Esophagus squamous epithelium (tissue), 5 donors: ENCODE measurements around the gene SSR4. TPM values are rescaled to one million over a fixed set of nuclear protein-coding genes. Genes with fewer than 3 reads are reported as not detected.

ENCODE experiments used
- DNase-seq: peaks from one replicate; lab custom pipeline; 2025; lab: John Stamatoyannopoulos, UW
- H3K27ac ChIP-seq, 4 donors: fragments of 200-600 bp; sonication (generic); one replicate each; pipeline ENCODE4 v1.5.1; 2016 to 2019; ENCODE audit warnings: mild to moderate bottlenecking in 1 of 4
- H3K27me3 ChIP-seq, 4 donors: fragments of 200-600 bp; sonication (generic); 1 replicate in 3 of 4; 2 replicates in 1 of 4; pipeline versions ENCODE4 v1.5.1 to v1.6.0; 2017 to 2021; ENCODE audit warnings: antibody characterized with exemption in 1 of 4
- H3K36me3 ChIP-seq, 3 donors: fragments of 200-600 bp; sonication (generic); one replicate each; pipeline ENCODE4 v1.5.1; 2016 to 2019
- H3K4me1 ChIP-seq, 3 donors: fragments of 200-600 bp; sonication (generic); one replicate each; pipeline ENCODE4 v1.5.1; 2017 to 2019
- H3K4me3 ChIP-seq, 4 donors: fragments of 200-600 bp; sonication (generic); 1 replicate in 3 of 4; 2 replicates in 1 of 4; pipeline ENCODE4 v1.5.1; 2016 to 2019; ENCODE audit warnings: mild to moderate bottlenecking in 2 of 4, moderate library complexity in 1 of 4
- H3K9me3 ChIP-seq, 3 donors: fragments of 200-600 bp; sonication (generic); one replicate each; pipeline ENCODE4 v1.5.1; 2016 to 2019
- POLR2A ChIP-seq, 4 donors: fragments of 450-650 bp; IDR thresholded peaks; one replicate each; pipeline ENCODE4 v1.6.1; 2017; ENCODE audit warnings: antibody characterized with exemption in 4 of 4, mild to moderate bottlenecking in 4 of 4, moderate library complexity in 3 of 4
- WGBS, 2 donors: methylation state at CpG; one replicate each; pipeline ENCODE4 v1.1.5; 2018; 5-methylcytosine and 5-hydroxymethylcytosine counted together
- intact Hi-C: fragments of 100-400 bp; cut with DNase I; formaldehyde crosslinking; loops from one replicate; pipeline ENCODE4 v1.15.0; 2022
- total RNA-seq, 4 donors: library from RNA; depleted of rRNA; stranded (reverse); fragments of >200 nt; gene quantifications; one replicate each; pipeline ENCODE4 v1.1.0, GENCODE V29; 2016
- TF ChIP-seq, protein P1 (sequence below), 6 experiments: fragments of 450-650 bp in 4 of 6; fragments of 200-600 bp in 2 of 6; sonication (generic) in 2 of 6; IDR thresholded peaks; one replicate each; pipeline ENCODE4 v1.5.1; 2016 to 2019; ENCODE audit warnings: antibody characterized with exemption in 6 of 6, mild to moderate bottlenecking in 4 of 6, moderate library complexity in 4 of 6
- donor health status: DM: yes; HTN: yes; CAD: no.

Gene SSR4
- total RNA-seq, 4 donors from 2014 or later = 131 to 257 (median 159) TPM

DNA sequence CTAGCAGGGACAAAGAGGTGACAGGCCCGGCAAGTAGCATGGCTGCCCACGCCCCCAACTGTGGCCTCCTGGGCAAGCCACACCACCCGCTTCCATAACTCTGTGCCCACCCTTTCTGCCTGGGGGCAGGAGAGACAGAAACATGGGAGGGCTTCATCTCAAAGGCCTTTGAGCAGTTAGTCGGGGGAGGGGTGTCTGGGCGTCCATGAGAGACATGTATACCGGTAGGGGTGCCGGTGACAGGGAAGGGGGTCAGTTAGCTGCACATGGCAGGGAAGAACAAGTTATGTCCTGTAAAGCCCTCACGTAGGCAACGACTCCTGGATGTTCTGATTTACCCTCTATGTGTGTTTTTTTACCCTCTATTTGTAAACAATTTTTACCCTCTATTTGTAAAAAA, 26.6 kb downstream of the SSR4 start:
- Histone ChIP-seq H3K36me3 (no peaks in the 10 kb centered on the region), H3K27ac (no peak overlapping the region), H3K9me3 (no peaks in the 10 kb centered on the region), H3K27me3 (peaks cover 0 to 8% (median 2%) of the 10 kb centered on the region in 4 donors), H3K4me1 (peaks cover 0 to 14% (median 0%) of the 10 kb centered on the region in 3 donors), H3K4me3 (no peak overlapping the region)
- TF ChIP-seq POLR2A (IDR thresholded peaks at IDR 0.05) = no peak
- TF ChIP-seq, protein P1, sequence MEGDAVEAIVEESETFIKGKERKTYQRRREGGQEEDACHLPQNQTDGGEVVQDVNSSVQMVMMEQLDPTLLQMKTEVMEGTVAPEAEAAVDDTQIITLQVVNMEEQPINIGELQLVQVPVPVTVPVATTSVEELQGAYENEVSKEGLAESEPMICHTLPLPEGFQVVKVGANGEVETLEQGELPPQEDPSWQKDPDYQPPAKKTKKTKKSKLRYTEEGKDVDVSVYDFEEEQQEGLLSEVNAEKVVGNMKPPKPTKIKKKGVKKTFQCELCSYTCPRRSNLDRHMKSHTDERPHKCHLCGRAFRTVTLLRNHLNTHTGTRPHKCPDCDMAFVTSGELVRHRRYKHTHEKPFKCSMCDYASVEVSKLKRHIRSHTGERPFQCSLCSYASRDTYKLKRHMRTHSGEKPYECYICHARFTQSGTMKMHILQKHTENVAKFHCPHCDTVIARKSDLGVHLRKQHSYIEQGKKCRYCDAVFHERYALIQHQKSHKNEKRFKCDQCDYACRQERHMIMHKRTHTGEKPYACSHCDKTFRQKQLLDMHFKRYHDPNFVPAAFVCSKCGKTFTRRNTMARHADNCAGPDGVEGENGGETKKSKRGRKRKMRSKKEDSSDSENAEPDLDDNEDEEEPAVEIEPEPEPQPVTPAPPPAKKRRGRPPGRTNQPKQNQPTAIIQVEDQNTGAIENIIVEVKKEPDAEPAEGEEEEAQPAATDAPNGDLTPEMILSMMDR (IDR thresholded peaks at IDR 0.05) = no peak
- DNase-seq = no peak
- intact Hi-C loops = no loop called here
- WGBS, 2 donors = 80 to 87% methylated on average over 3 to 5 of the region's 9 CpGs

DNA sequence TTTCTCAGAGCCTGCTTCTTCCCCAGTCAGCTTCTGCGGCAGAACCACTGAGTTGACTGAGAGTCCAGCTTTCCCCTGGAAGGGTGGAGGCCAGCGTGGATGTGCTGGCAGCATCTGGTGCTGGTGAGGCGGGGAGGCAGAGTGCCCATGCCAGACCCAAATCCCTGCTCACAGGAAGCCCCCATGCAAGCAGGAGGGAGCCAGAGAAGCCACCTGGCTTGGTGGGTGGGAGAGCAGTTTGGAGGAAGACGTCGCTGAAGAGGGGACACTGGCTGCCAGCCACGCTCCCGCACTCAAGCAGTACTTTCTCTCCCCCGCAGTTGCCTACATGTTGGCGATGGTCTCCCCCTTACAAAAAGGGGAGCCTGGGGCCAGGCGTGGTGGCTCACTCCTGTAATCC, 29.9 kb downstream of the SSR4 start:
- DNase-seq = no peak
- peaks cover 0 to 30% (median 2%) of the 10 kb centered on the region in 4 donors for H3K27me3 ChIP-seq
- no peaks in the 10 kb centered on the region for H3K9me3 ChIP-seq
- no peak overlapping the region for H3K4me3 ChIP-seq
- no peak for TF ChIP-seq POLR2A (IDR thresholded peaks at IDR 0.05)
- TF ChIP-seq, protein P1 (IDR thresholded peaks at IDR 0.05) = no peak
- H3K36me3 ChIP-seq = no peaks in the 10 kb centered on the region
- intact Hi-C loops = no loop called here
- H3K4me1 ChIP-seq = peaks cover 0 to 15% (median 0%) of the 10 kb centered on the region in 3 donors
- WGBS, 2 donors = 82 to 97% methylated on average over 2 to 7 of the region's 10 CpGs
- no peak overlapping the region for H3K27ac ChIP-seq

DNA sequence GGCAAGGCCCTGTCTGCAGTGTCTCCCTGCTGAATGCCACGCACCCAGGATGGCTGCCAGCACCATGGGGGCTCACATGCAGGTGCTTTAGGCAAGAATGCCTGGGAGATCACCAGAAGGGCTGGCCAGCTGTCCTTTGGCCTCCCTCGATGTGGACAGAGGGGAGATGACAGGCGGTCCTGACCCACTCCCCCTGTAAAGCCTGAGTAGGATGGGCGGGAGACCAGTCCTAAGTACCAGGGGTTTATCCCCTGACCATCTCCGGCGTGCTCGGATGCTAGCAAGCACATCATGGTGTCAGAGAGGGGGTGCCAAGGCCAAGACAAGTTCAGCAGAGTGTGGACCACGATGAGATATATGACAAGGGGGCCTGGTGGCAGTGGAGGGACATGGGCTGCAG, 30.6 kb downstream of the SSR4 start:
- Histone ChIP-seq H3K36me3 (no peaks in the 10 kb centered on the region), H3K27me3 (peaks cover 0 to 31% (median 5%) of the 10 kb centered on the region in 4 donors), H3K9me3 (no peaks in the 10 kb centered on the region), H3K4me3 (no peak overlapping the region), H3K27ac (no peak overlapping the region), H3K4me1 (peaks cover 0 to 19% (median 4%) of the 10 kb centered on the region in 3 donors)
- TF ChIP-seq, protein P1 (IDR thresholded peaks at IDR 0.05) = no peak
- DNase-seq = no peak
- 49 to 64% methylated on average over 2 to 5 of the region's 8 CpGs for WGBS, 2 donors
- intact Hi-C loops = no loop called here

DNA sequence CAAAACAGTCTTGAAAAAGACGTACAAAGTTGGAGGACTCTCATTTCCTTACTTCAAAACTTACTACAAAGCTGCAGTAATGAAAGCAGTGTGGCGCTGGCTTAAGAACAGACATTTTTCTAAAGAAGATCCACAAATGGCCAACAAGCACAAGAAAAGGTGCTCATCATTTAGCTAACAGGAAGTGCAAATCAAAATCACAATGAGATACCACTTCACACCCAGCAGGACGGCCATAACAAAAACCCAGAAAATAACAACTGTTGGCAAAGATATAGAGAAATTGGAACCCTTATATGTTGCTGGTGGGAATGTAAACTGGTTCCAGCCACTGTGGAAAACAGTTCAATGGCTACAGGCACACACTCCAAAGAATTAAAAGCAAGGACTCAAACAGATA, 32.5 kb downstream of the SSR4 start:
- intact Hi-C loops = no loop called here
- Histone ChIP-seq H3K27ac (no peak overlapping the region), H3K9me3 (no peaks in the 10 kb centered on the region), H3K4me3 (no peak overlapping the region), H3K4me1 (peaks cover 0 to 22% (median 4%) of the 10 kb centered on the region in 3 donors), H3K36me3 (no peaks in the 10 kb centered on the region), H3K27me3 (peaks cover 0 to 48% (median 5%) of the 10 kb centered on the region in 4 donors)
- 58 to 77% methylated on average over 3 of the region's 3 CpGs for WGBS, 2 donors
- no peak for TF ChIP-seq POLR2A (IDR thresholded peaks at IDR 0.05)
- TF ChIP-seq, protein P1 (IDR thresholded peaks at IDR 0.05) = no peak
- DNase-seq = no peak

DNA sequence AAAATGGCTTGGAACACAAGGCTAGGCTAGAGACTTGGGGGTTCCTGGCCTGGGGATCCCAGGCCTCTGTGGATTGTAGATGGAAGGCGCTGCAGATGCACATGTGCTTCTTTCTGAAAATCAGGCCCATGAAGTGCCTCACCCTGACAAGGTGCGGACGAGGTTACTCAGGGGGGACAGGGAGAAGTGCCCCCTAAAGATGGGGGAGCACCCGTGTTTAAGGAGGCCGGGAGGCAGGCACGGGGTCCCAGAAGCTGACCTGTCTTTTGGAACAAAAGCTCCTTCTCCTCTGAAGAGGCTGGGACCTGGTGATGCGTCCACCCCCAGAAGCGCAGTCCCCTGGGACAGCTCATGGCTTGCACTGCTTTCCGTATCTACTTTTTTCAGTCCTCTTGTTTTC, 33.4 kb downstream of the SSR4 start:
- Histone ChIP-seq H3K4me3 (peak overlapping the region in 1 of 4 donors; percentile 63), H3K4me1 (peaks cover 0 to 22% (median 4%) of the 10 kb centered on the region in 3 donors), H3K36me3 (no peaks in the 10 kb centered on the region), H3K27ac (no peak overlapping the region), H3K9me3 (no peaks in the 10 kb centered on the region), H3K27me3 (peaks cover 0 to 51% (median 5%) of the 10 kb centered on the region in 4 donors)
- intact Hi-C loops = no loop called here
- WGBS, 2 donors = 68 to 92% methylated on average over 6 to 8 of the region's 9 CpGs
- DNase-seq = no peak
- no peak for TF ChIP-seq POLR2A (IDR thresholded peaks at IDR 0.05)
- TF ChIP-seq, protein P1 (IDR thresholded peaks at IDR 0.05) = no peak
